Small intestine (tissue), 7 donors: Measurements from ENCODE around the gene STARD8. TPM values are rescaled to one million over a fixed set of nuclear protein-coding genes. Genes with fewer than 3 reads are reported as not detected.

ENCODE experiments used
- DNase-seq, 2 donors: peaks; one replicate each; pipeline versions ENCODE4 v3.0.0 to v3.0.0-alpha.2; 2013
- FAIRE-seq: peaks from 2 replicates; lab custom pipeline; 2012; peaks lifted over from hg19 to GRCh38; lab: Jason Lieb, UNC
- H3K27ac ChIP-seq, 3 donors: one replicate each; pipeline ENCODE4 v1.5.1; 2013; ENCODE audit warnings: low read length in 2 of 3, mild to moderate bottlenecking in 2 of 3, control low read depth in 1 of 3, inconsistent platforms in 1 of 3, low read depth in 1 of 3, moderate library complexity in 1 of 3
- H3K27me3 ChIP-seq, 3 donors: one replicate each; pipeline ENCODE4 v1.6.1; 2013; ENCODE audit warnings: low read length in 3 of 3, inconsistent platforms in 1 of 3; ENCODE audit not compliant: control insufficient read depth in 3 of 3, insufficient read depth in 3 of 3
- H3K36me3 ChIP-seq, 3 donors: one replicate each; pipeline ENCODE4 v1.6.1; 2013; ENCODE audit warnings: low read length in 3 of 3, inconsistent platforms in 1 of 3, low read depth in 1 of 3, mild to moderate bottlenecking in 1 of 3, moderate library complexity in 1 of 3; ENCODE audit not compliant: control insufficient read depth in 3 of 3, insufficient read depth in 2 of 3
- H3K4me1 ChIP-seq, 3 donors: one replicate each; pipeline ENCODE4 v1.6.1; 2013; ENCODE audit warnings: low read length in 2 of 3, inconsistent platforms in 1 of 3, low read depth in 1 of 3, mild to moderate bottlenecking in 1 of 3, moderate library complexity in 1 of 3; ENCODE audit not compliant: control insufficient read depth in 3 of 3, insufficient read depth in 2 of 3
- H3K4me3 ChIP-seq, 3 donors: one replicate each; pipeline ENCODE4 v1.5.1; 2013; ENCODE audit warnings: low read length in 3 of 3, control low read depth in 1 of 3, inconsistent platforms in 1 of 3, low read depth in 1 of 3, mild to moderate bottlenecking in 1 of 3, moderate library complexity in 1 of 3
- H3K9me3 ChIP-seq, 2 donors: one replicate each; pipeline ENCODE4 v1.6.1; 2013; ENCODE audit warnings: low read depth in 1 of 2, low read length in 1 of 2; ENCODE audit not compliant: control insufficient read depth in 2 of 2, insufficient read depth in 1 of 2
- WGBS, 3 donors: extraction: QIAGEN DNeasy Blood & Tissue Kit; methylation state at CpG; one replicate each; pipeline ENCODE4 v1.1.7; 2013; 5-methylcytosine and 5-hydroxymethylcytosine counted together
- polyA plus RNA-seq, 4 donors: library from polyadenylated mRNA; stranded (reverse) in 3 of 4; unstranded in 1 of 4; fragments of 200-250 nt in 3 of 4; fragments of 120-200 nt in 1 of 4; gene quantifications; one replicate each; pipeline versions ENCODE4 v1.2.1 to v1.2.3, GENCODE V29; 2013
- donor health status: healthy with polysubstance abuse.
- donor health status: control.
- donor health status: control.
- donor health status: Bipolar disorder and iron deficiency.
- donor health status: healthy.

STARD8 gene
- polyA plus RNA-seq, 4 donors, result 0.67 to 5.6 (median 1.5) TPM

DNA sequence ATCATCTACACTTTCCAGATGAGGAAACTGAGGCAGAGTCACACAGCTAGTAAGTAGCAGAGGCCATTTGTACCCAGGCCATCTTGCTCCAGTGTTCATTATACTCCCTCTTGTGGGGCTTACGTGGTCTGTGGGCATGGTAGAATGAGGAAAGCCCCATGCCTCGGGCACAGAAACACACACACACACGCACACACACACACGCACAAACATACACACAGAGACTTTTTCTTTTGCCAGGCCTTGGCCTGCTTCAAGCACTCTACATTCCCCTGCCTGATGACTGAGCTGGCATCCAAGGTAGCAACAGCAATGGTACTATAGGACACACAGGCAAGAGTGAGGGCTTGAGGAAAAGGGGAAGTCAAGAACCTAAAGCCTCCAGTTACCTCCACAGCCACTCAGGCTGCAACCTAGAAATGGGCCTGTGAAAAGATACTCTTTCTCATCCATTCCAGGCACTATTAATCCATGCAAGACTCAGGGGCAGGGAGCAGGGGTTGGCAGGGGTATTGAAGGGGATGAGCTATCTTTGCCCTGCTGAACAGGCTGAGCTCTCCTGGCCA, 43.6 kb downstream of the STARD8 start:
- FAIRE-seq, result no peak
- no peaks in the 10 kb centered on the region for H3K4me1 ChIP-seq
- H3K9me3 ChIP-seq, result no peaks in the 10 kb centered on the region
- 80 to 95% (median 94%) methylated on average over 4 of the region's 4 CpGs for WGBS, 3 donors
- no peak overlapping the region for H3K27ac ChIP-seq
- H3K27me3 ChIP-seq, result peaks cover 0 to 10% (median 0%) of the 10 kb centered on the region in 3 donors
- no peak overlapping the region for H3K4me3 ChIP-seq
- no peak for DNase-seq
- no peaks in the 10 kb centered on the region for H3K36me3 ChIP-seq

DNA sequence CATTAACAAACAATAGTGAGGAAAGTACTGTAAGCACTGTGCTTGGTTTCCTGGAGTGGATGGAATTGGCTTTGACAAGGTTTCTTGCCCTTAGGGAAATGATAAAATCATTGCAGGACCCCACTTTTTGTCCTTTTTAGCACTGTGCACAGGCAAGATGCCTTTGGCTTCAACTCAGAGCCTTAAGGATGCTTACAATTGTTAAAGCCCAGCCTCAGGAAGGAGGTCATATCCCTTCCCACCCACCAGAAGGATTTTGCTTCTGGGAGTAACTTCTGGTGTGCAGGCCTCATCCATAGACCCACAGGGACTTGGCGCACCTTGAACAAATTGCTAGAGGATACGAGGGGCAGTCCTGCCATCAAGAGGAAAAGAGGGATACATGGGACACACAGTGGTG, 44.5 kb downstream of the STARD8 start:
- H3K4me1 ChIP-seq, result no peaks in the 10 kb centered on the region
- WGBS, 3 donors, result 88 to 94% (median 88%) methylated on average over 2 of the region's 2 CpGs
- no peaks in the 10 kb centered on the region for H3K36me3 ChIP-seq
- H3K27me3 ChIP-seq, result peaks cover 0 to 4% (median 0%) of the 10 kb centered on the region in 3 donors
- DNase-seq (no peak), FAIRE-seq (no peak)
- peak overlapping the region in 1 of 3 donors; percentile 49 for H3K27ac ChIP-seq
- H3K9me3 ChIP-seq, result no peaks in the 10 kb centered on the region
- no peak overlapping the region for H3K4me3 ChIP-seq

DNA sequence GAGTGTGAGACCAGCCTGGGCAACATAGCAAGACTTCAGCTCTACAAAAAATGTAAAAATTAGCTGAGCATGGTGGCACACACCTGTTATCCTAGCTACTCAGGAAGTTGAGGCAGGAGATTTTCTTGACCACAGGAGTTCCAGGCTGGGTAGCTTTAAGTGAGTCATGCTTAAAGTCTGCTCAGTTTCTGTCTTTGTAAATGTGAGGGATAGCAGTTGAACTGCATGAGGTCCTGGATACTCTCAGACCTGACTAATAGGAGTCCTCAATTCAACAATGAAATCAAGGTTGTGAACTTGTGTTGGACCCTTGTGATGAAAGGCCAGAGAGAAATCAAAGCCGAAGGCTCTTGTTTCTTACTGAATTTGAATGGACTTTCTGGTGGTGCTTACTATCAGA, 45.2 kb downstream of the STARD8 start:
- no peaks in the 10 kb centered on the region for H3K9me3 ChIP-seq
- no peaks in the 10 kb centered on the region for H3K36me3 ChIP-seq
- WGBS, 3 donors, result 90 to 96% (median 91%) methylated on average over 1 of the region's 1 CpG
- peaks cover 0 to 4% (median 0%) of the 10 kb centered on the region in 3 donors for H3K27me3 ChIP-seq
- H3K27ac ChIP-seq, result peak overlapping the region in 1 of 3 donors; percentile 49
- no peak overlapping the region for H3K4me3 ChIP-seq
- no peak for FAIRE-seq
- no peaks in the 10 kb centered on the region for H3K4me1 ChIP-seq
- DNase-seq, result no peak

DNA sequence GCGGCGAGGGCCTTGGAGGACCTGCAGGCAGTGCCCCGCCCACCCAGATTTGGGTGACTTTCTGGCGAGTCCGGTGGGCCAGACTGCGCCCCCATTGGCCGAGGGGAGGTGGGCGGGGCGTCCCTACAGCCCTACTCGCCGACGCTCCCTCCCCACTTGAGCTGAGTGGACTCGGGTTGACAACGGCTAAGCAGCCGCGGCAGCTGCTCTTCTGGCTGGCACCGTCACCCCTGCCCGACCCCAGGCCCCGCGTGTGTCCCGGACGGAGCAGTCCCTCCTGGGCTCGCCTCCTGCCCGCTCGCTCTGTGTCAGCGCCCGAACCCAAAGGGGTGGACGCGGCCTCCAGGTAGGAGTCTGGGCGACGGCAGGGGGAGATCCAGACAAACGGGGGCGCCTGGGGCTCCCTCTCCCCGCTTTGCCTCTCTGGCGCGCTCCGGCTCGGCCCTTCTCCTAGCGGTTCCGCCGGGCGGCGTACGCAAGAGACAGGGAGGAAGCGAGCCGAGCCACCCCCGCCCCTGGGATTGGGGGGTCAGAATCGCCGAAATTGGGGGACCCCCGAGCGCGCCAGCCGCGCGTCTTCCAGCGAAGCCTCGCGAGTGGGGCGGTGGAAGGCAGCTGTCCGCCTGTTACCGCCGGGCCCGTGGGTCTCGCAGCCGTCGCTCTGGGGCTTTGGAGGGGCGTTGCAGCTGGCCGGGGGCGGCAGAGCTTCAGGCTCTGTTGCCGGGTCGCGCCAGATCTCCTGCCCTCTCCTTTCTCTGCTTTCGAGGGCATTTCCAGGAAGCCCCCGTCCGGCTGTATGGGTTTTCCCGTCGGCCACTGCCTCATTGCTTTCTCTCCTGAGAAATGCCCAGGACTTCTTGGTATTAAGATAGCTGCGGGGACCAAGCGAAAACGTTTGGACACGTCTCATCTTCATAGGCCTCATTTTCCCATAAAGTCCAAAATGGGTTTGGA, 46.3 kb downstream of the STARD8 start:
- Histone ChIP-seq H3K36me3 (no peaks in the 10 kb centered on the region), H3K4me1 (no peaks in the 10 kb centered on the region), H3K27ac (peak overlapping the region in 2 of 3 donors; percentile 22 to 79), H3K27me3 (peaks cover 0 to 4% (median 0%) of the 10 kb centered on the region in 3 donors), H3K4me3 (peak overlapping the region in 2 of 3 donors; percentile 37 to 54), H3K9me3 (no peaks in the 10 kb centered on the region)
- peak in 1 of 2 donors; percentile 52 for DNase-seq
- 2 to 34% (median 19%) methylated on average over 47 to 81 of the region's 81 CpGs for WGBS, 3 donors
- FAIRE-seq, result no peak

DNA sequence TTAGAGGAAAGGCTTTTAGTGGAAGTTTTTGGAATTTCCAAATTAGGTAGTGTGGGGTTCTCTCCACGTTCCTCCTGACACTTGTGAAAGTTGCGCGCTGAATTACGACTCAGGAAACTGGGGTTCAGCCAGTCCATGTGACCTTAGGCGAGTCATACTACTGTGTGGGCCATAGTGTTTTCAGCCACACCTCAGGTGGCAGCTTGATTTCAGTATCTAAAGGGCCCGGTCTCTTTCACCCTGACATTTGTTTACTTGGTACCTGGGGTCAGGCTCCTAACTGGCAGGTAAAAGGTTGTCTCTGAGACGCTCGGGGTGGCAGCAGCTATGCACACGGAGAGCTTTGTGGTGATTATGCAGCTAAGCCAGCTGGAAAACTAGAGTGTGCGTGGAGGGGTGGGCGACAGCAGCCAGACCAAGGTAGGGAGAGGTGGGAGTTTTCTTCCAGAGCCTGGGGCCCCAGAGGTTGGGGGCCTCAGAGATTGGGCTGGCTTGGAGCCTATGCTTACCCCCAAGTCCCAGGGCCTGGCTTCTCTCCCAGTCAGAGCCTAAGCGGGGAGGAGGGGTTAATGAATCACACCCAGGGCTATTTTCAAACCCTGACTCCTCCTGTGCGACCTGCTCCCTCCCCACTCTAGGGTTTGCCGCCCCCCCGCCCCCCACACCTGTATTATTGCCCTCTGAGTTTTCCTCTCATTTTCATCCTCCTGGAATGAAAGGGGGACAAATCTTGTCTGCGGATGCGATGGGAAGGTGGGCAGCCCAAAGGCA, 47.2 kb downstream of the STARD8 start:
- peak overlapping the region in 1 of 3 donors; percentile 70 for H3K27ac ChIP-seq
- FAIRE-seq (no peak), DNase-seq (peak in 1 of 2 donors; percentile 36)
- H3K4me3 ChIP-seq, result peak overlapping the region in 2 of 3 donors; percentile 37 to 54
- H3K9me3 ChIP-seq, result no peaks in the 10 kb centered on the region
- 27 to 52% (median 43%) methylated on average over 17 of the region's 17 CpGs for WGBS, 3 donors
- H3K36me3 ChIP-seq, result no peaks in the 10 kb centered on the region
- H3K27me3 ChIP-seq, result peaks cover 0 to 4% (median 0%) of the 10 kb centered on the region in 3 donors
- peaks cover 0 to 3% (median 0%) of the 10 kb centered on the region in 3 donors for H3K4me1 ChIP-seq

DNA sequence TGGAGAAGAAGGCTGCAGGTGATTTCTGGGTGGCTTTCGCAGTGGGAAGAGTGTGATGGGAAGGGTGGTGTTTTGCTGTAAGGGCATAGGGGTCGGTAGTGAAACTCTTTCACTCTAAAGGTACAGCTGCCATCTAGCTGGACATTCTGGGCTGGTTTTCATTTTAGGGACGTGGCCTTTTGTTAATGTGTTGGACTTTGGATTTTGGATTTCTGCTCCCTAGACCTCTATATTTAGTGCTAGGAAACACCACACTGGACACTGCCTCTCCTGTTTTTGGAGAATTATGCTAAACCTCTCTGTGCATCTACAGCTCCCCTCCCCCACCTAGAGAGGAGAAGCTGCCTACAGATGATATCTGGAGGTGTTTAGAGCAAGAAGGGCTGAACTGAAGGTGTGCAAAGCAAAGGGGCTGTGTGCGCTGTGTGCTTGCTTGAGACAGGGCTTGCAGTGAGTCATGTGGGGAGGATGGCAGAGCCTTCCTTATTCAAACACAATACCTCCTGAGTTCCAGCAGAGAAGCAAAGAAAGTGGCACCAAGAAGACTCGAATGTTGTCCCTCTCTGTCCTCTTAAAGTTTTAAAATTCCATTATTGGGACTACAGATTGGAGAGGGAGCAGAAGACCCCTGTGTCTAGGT, 47.9 kb downstream of the STARD8 start:
- 47 to 53% (median 47%) methylated on average over 5 of the region's 5 CpGs for WGBS, 3 donors
- peaks cover 0 to 4% (median 0%) of the 10 kb centered on the region in 3 donors for H3K27me3 ChIP-seq
- FAIRE-seq (no peak), DNase-seq (no peak)
- H3K36me3 ChIP-seq, result no peaks in the 10 kb centered on the region
- peak overlapping the region in 1 of 3 donors; percentile 49 for H3K27ac ChIP-seq
- no peak overlapping the region for H3K4me3 ChIP-seq
- H3K9me3 ChIP-seq, result no peaks in the 10 kb centered on the region
- peaks cover 0 to 3% (median 0%) of the 10 kb centered on the region in 3 donors for H3K4me1 ChIP-seq

DNA sequence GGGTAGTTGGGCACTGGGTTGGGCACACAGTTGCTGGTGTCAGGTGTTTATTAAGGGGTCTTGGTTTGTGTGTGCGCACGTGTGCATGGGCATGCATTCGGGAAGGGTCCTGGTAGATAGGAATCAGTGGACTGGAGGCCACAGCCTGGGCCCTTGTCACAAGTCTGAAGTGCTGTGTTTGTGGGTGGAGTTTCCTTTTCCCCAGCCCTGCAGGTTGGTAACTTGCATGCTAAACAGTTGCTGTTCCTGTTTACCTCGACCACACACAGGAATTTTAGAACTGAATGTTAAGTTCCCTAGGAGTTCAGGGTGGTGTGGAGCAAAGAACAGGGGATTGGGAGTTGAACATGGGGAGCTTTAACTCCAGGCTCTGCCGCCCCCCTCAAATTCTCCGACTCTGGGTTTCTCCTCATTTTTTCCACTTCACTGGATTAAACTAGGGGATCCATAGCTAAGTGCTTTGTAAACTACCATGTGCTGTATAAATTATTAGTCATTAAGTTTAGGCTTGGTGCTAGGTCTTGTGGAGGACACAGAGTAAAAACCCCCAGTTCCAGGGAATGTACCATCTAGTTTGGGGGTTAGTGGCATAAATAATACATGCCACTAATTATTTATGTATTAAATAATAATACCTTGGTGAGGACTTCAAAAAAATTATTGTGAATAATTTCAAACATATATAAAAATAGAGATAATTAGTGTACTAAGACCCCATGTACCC, 49.0 kb downstream of the STARD8 start:
- DNase-seq (no peak), FAIRE-seq (no peak)
- 64 to 83% (median 70%) methylated on average over 6 of the region's 6 CpGs for WGBS, 3 donors
- Histone ChIP-seq H3K36me3 (no peaks in the 10 kb centered on the region), H3K4me1 (peaks cover 0 to 3% (median 0%) of the 10 kb centered on the region in 3 donors), H3K27ac (peak overlapping the region in 1 of 3 donors; percentile 49), H3K27me3 (peaks cover 0 to 4% (median 0%) of the 10 kb centered on the region in 3 donors), H3K4me3 (no peak overlapping the region), H3K9me3 (no peaks in the 10 kb centered on the region)
